Psoas muscle (tissue), 8 donors: Measurements from ENCODE around the gene C20orf202. TPM values are rescaled to one million over a fixed set of nuclear protein-coding genes. Genes with fewer than 3 reads are reported as not detected.
"Not testable (repeated sequence)": the region's sequence is repeated elsewhere in the genome, so short reads cannot be mapped to it uniquely, and the experiment has no call there.

Experiments used
- ATAC-seq, 4 donors: fragments of 200-7000 bp; cut with Tn5 transposase; one replicate each; pipeline ENCODE4 v1.9.1; 2020; ENCODE audit warnings: moderate library complexity in 3 of 4, mild to moderate bottlenecking in 2 of 4
- DNase-seq, 2 donors: peaks; one replicate each; pipeline ENCODE4 v3.0.0-alpha.2; 2020
- H3K27ac ChIP-seq: fragments of 200-600 bp; one replicate; pipeline ENCODE4 v1.8.0; 2022
- H3K27me3 ChIP-seq, 3 donors: fragments of 200-600 bp in 1 of 3; one replicate each; pipeline versions ENCODE4 v1.6.1 to v1.8.0; 2013 to 2022; ENCODE audit warnings: low read length in 2 of 3, mild to moderate bottlenecking in 2 of 3, moderate library complexity in 1 of 3; ENCODE audit not compliant: insufficient read depth in 3 of 3
- H3K36me3 ChIP-seq, 2 donors: fragments of 200-600 bp in 1 of 2; one replicate each; pipeline versions ENCODE4 v1.6.1 to v1.8.0; 2013 to 2022; ENCODE audit warnings: low read depth in 1 of 2, mild to moderate bottlenecking in 1 of 2, moderate library complexity in 1 of 2; ENCODE audit not compliant: insufficient read depth in 1 of 2
- H3K4me1 ChIP-seq: fragments of 200-600 bp; one replicate; pipeline ENCODE4 v1.8.0; 2022
- H3K4me3 ChIP-seq: fragments of 200-600 bp; one replicate; pipeline ENCODE4 v1.8.0; 2022; ENCODE audit warnings: mild to moderate bottlenecking
- H3K9me3 ChIP-seq: fragments of 200-600 bp; one replicate; pipeline ENCODE4 v1.8.0; 2022
- CTCF ChIP-seq: fragments of 200-600 bp; IDR thresholded peaks from one replicate; pipeline ENCODE4 v1.8.0; 2022; ENCODE audit warnings: antibody characterized with exemption
- WGBS, 3 donors: extraction: QIAGEN DNeasy Blood & Tissue Kit; methylation state at CpG; one replicate each; pipeline versions ENCODE4 v1.1.6 to v1.1.7; 2013; 5-methylcytosine and 5-hydroxymethylcytosine counted together
- intact Hi-C, 2 donors: fragments of 100-400 bp; cut with DNase I; formaldehyde crosslinking; loops; one replicate each; pipeline versions ENCODE4 v1.11.0 to v1.14.2; 2022
- polyA plus RNA-seq, 3 donors: library from polyadenylated mRNA; stranded (reverse); fragments of 200-250 nt; gene quantifications; one replicate each; pipeline ENCODE4 v1.2.3, GENCODE V29; 2013
- total RNA-seq, 4 donors: library from RNA; stranded (reverse); fragmentation: NEBNext Ultra II Directional in 2 of 4; extraction: Animal tissue kit (Norgen Biotek cat#: 25700) in 2 of 4; gene quantifications; one replicate each; pipeline versions ENCODE4 v1.2.1 to v1.2.4, GENCODE V29; 2021 to 2023
- donor health status: healthy with polysubstance abuse.
- donor health status: DM: no; HTN: no; CAD: no; lungs with moderate emphysema.
- donor health status: Bipolar disorder and iron deficiency.
- donor health status: healthy.
- donor health status: DM: yes; HTN: yes; CAD: no.
- donor health status: DM: no; HTN: no; CAD: no.
- donor health status: DM: no; HTN: no; CAD: no.
- donor health status: DM: yes; HTN: yes; CAD: no.

The C20orf202 gene
- total and polyA plus RNA-seq, 7 donors, result 0.05 to 0.32 (median 0.12) TPM; not detected in 1

DNA sequence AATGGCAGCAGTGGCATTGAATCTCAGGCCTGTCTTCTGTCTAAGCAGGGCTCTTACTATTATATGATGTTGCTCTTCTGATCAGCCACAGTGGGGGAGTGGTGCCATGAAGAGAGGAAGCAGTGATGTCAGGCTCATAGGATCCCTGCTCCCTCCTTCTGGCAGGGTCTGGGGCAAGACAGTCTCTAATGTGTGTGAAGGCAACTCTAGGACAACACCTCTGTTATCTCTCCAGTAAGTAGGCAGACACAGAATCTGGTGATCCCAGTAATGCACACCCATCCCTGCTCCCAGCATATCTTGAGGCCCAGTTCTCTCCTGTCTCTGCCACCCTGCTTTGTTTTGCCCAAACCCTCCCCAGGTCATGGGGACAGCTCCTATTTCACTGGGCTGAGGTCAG, 8.8 kb downstream of the C20orf202 start:
- TF ChIP-seq CTCF, result no peak
- H3K4me3 ChIP-seq, result no peak overlapping the region
- peaks cover 0 to 5% (median 0%) of the 10 kb centered on the region in 3 donors for H3K27me3 ChIP-seq
- no peaks in the 10 kb centered on the region for H3K9me3 ChIP-seq
- H3K36me3 ChIP-seq, result no peaks in the 10 kb centered on the region
- no peaks in the 10 kb centered on the region for H3K4me1 ChIP-seq
- intact Hi-C loops, result loop anchor here (2.0 to 10.0 kb wide), 4 partner anchors 90 to 393 kb away; no protein-coding TSS in a partner anchor
- no peak overlapping the region for H3K27ac ChIP-seq
- DNase-seq (no peak), ATAC-seq (no peak)

GRCh38 chr20:1212607-1213396, 9.5 kb downstream of the C20orf202 start:
- intact Hi-C loops, result loop anchor here (2.0 to 10.0 kb wide), 4 partner anchors 91 to 394 kb away; no protein-coding TSS in a partner anchor
- TF ChIP-seq CTCF, result peak; percentile 80

GRCh38 chr20:1214838-1215261, 11.6 kb downstream of the C20orf202 start:
- TF ChIP-seq CTCF, result no peak
- intact Hi-C loops, result loop anchor here (5.0 to 10.0 kb wide), 3 partner anchors 93 to 260 kb away; no protein-coding TSS in a partner anchor
- ATAC-seq (no peak), DNase-seq (no peak)
- H3K4me3 ChIP-seq, result no peak overlapping the region
- no peak overlapping the region for H3K27ac ChIP-seq
- 72 to 79% (median 75%) methylated on average over 4 of the region's 4 CpGs for WGBS, 3 donors
- H3K9me3 ChIP-seq, result no peaks in the 10 kb centered on the region
- no peaks in the 10 kb centered on the region for H3K4me1 ChIP-seq
- H3K36me3 ChIP-seq, result no peaks in the 10 kb centered on the region
- peaks cover 0 to 5% (median 0%) of the 10 kb centered on the region in 3 donors for H3K27me3 ChIP-seq

More at GRCh38 chr20:1212607-1213396, 9.5 kb downstream of the C20orf202 start:
- Histone ChIP-seq H3K36me3 (no peaks in the 10 kb centered on the region), H3K27ac (no peak overlapping the region), H3K9me3 (no peaks in the 10 kb centered on the region), H3K4me3 (no peak overlapping the region), H3K27me3 (peaks cover 0 to 5% (median 0%) of the 10 kb centered on the region in 3 donors), H3K4me1 (no peaks in the 10 kb centered on the region)
- DNase-seq (peak; percentile 61 to 73), ATAC-seq (peak; percentile 80 to 94 (median 91))
- WGBS, 3 donors, result 13 to 14% (median 13%) methylated on average over 21 of the region's 21 CpGs

GRCh38 chr20:1215386-1216170, 12.3 kb downstream of the C20orf202 start:
- H3K4me3 ChIP-seq, result no peak overlapping the region
- TF ChIP-seq CTCF, result no peak
- ATAC-seq, result no peak
- H3K27me3 ChIP-seq, result peaks cover 0 to 5% (median 0%) of the 10 kb centered on the region in 3 donors
- intact Hi-C loops, result loop anchor here in 1 of 2 donors (10.0 kb wide), 1 partner anchor 261 kb away; no protein-coding TSS in a partner anchor
- H3K4me1 ChIP-seq, result no peaks in the 10 kb centered on the region
- no peak for DNase-seq
- no peaks in the 10 kb centered on the region for H3K36me3 ChIP-seq
- no peaks in the 10 kb centered on the region for H3K9me3 ChIP-seq
- H3K27ac ChIP-seq, result no peak overlapping the region
- WGBS, 3 donors, result 77 to 79% (median 78%) methylated on average over 11 of the region's 11 CpGs

GRCh38 chr20:1216527-1217427, 13.5 kb downstream of the C20orf202 start:
- not testable (repeated sequence) for H3K9me3 ChIP-seq, H3K27ac ChIP-seq, DNase-seq, ATAC-seq, H3K4me1 ChIP-seq, H3K27me3 ChIP-seq, H3K36me3 ChIP-seq, H3K4me3 ChIP-seq
- 79 to 84% (median 83%) methylated on average over 19 of the region's 19 CpGs for WGBS, 3 donors
- intact Hi-C loops, result loop anchor here in 1 of 2 donors (10.0 kb wide), 1 partner anchor 262 kb away; no protein-coding TSS in a partner anchor

DNA sequence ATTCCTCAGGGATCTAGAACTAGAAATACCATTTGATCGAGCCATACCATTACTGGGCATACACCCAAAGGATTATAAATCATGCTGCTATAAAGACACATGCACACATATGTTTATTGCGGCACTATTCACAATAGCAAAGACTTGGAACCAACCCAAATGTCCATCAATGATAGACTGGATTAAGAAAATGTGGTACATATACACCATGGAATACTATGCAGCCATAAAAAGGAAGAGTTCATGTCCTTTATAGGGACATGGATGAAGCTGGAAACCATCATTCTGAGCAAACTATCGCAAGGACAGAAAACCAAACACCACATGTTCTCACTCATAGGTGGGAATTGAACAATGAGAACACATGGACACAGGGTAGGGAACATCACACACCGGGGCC, 19.5 kb downstream of the C20orf202 start:
- intact Hi-C loops, H3K36me3 ChIP-seq: not testable (repeated sequence)
- WGBS, 3 donors, result 75 to 78% (median 76%) methylated on average over 3 to 4 of the region's 4 CpGs

More for the DNA sequence above, 19.5 kb downstream of the C20orf202 start:
- not testable (repeated sequence) for H3K9me3 ChIP-seq, H3K27ac ChIP-seq, DNase-seq, ATAC-seq, H3K4me3 ChIP-seq, H3K4me1 ChIP-seq
- H3K27me3 ChIP-seq, result peaks cover 0 to 16% (median 0%) of the 10 kb centered on the region in 3 donors
